GM12864 (cell line): ENCODE data around the gene IL10RB.

Source experiments
- DNase-seq: peaks from one replicate; pipeline ENCODE4 v3.0.0-alpha.2; 2011; ENCODE audit warnings: low read depth
- H3K4me3 ChIP-seq: 2 replicates; pipeline ENCODE4 v1.5.1; 2011; ENCODE audit warnings: mild to moderate bottlenecking, low read depth, low read length, control low read depth
- CTCF ChIP-seq: IDR thresholded peaks from 2 replicates; pipeline ENCODE4 v1.5.1; 2011; ENCODE audit warnings: low read depth, mild to moderate bottlenecking, moderate library complexity, low read length, control low read depth, inconsistent platforms; ENCODE audit errors: missing control alignments

The IL10RB gene

GRCh38 chr21:33289199-33289819, 23.1 kb downstream of the IL10RB start:
- DNase-seq, result no peak
- no peak for TF ChIP-seq CTCF
- H3K4me3 ChIP-seq, result no peak overlapping the region

GRCh38 chr21:33290441-33290840, 24.3 kb downstream of the IL10RB start:
- no peak for TF ChIP-seq CTCF
- no peak overlapping the region for H3K4me3 ChIP-seq
- DNase-seq, result no peak

DNA sequence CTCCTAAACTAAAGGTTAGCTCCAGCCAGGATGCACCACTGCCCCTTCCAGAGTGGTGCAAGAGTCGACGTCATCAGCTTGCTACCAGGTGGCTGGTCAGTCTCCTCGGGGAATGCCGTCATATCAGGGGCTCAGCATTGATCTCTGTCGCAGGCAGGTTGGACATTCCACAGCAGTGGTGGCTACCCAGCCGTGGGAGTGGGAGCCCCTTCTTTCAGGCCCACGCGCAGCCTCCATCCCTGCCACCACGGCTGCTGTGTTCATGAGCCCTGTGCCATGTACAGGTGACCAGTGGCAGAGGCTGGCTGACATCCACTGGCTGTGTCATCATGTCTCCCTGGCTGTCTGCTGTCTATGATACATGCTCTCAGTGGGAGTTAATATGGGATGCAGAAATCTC, 25.5 kb downstream of the IL10RB start:
- DNase-seq, result no peak
- no peak for TF ChIP-seq CTCF
- no peak overlapping the region for H3K4me3 ChIP-seq

DNA sequence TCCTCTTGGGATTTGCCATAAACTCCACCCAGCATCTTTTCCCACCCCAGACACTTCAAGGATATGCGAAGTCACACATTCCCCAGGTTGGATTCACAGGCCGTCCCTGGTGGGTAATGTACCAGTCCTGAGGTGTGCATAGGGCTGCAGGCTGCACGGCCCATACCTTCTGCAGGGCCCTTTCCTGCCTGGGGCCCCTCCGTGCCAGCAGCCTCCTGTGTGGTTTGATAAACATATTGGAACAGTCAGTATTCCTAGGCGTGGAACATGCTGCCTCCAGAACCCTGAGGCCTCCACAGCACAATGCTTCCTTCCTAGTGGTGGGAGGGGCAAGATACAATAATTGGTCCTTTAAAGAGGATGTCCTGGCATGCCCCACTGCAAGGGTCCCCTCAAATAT, 26.6 kb downstream of the IL10RB start:
- no peak for DNase-seq
- no peak for TF ChIP-seq CTCF
- H3K4me3 ChIP-seq, result no peak overlapping the region

- no peak overlapping the region for H3K4me3 ChIP-seq
- no peak for DNase-seq
- no peak for TF ChIP-seq CTCF
Observed at GRCh38 chr21:33293136-33293535, 27.0 kb downstream of the IL10RB start.

- DNase-seq, result no peak
Observed at GRCh38 chr21:33293811-33294216, 27.6 kb downstream of the IL10RB start.

More at GRCh38 chr21:33293811-33294216, 27.6 kb downstream of the IL10RB start:
- H3K4me3 ChIP-seq, result no peak overlapping the region
- no peak for TF ChIP-seq CTCF
